ENCODE data around the gene EPHB4.

GRCh38 chr7:100867040-100867775 is 39.9 kb upstream of the EPHB4 start, which contains the start of gene TRIP6:
- TF ChIP-seq FOS (IDR thresholded peaks at IDR 0.05; ENCODE audit: low read depth, low read length) (peak; percentile 86), CTCF (conservative IDR thresholded peaks at IDR 0.05; ENCODE audit: low read depth, low read length) (no peak), ELK1 (IDR thresholded peaks at IDR 0.05; ENCODE audit: borderline replicate concordance, low read depth, low read length) (no peak), MAFK (IDR thresholded peaks at IDR 0.05; ENCODE audit: low read depth, low read length) (peak; percentile 58), SMC3 (IDR thresholded peaks at IDR 0.05; ENCODE audit: low read depth, low read length) (no peak), USF2 (IDR thresholded peaks at IDR 0.05; ENCODE audit: low read depth, low read length) (peak; percentile 98), RCOR1 (IDR thresholded peaks at IDR 0.05; ENCODE audit: insufficient replicate concordance, low read length) (no peak), RFX5 (IDR thresholded peaks at IDR 0.05; ENCODE audit: low read depth, low read length) (no peak), POLR2A (IDR thresholded peaks at IDR 0.05; ENCODE audit: low read depth, low read length) (peak; percentile 78), NFE2L2 (IDR thresholded peaks at IDR 0.05; ENCODE audit: low read depth, low read length) (peak; percentile 69; the same call in 1 of the 2 replicates)

Measured in IMR-90 (cell line).